HFFc6 (cell line): Measurements from ENCODE around the gene ZNF274. TPM values are rescaled to one million over a fixed set of nuclear protein-coding genes. Genes with fewer than 3 reads are reported as not detected.

ENCODE experiments used
- DNase-seq: peaks from one replicate; pipeline ENCODE4 v3.0.0-alpha.2; 2018
- H3K27ac Mint-ChIP-seq: 2 replicates; pipeline ENCODE4 v1.8.0; 2020; ENCODE audit warnings: mild to moderate bottlenecking, mixed read lengths
- H3K27me3 Mint-ChIP-seq: 2 replicates; pipeline ENCODE4 v1.8.0; 2021; ENCODE audit warnings: mild to moderate bottlenecking, moderate library complexity, mixed read lengths; ENCODE audit not compliant: insufficient read depth
- H3K36me3 Mint-ChIP-seq: 2 replicates; pipeline ENCODE4 v1.8.0; 2021; ENCODE audit warnings: low read depth, mixed read lengths
- H3K4me1 Mint-ChIP-seq: 2 replicates; pipeline ENCODE4 v1.8.0; 2020; ENCODE audit warnings: low read depth, mixed read lengths
- H3K4me3 Mint-ChIP-seq: 2 replicates; pipeline ENCODE4 v1.8.0; 2020; ENCODE audit warnings: mild to moderate bottlenecking, moderate library complexity, mixed read lengths
- H3K9me3 Mint-ChIP-seq: 2 replicates; pipeline ENCODE4 v1.8.0; 2020; ENCODE audit warnings: mild to moderate bottlenecking, mixed read lengths
- total RNA-seq, 6 experiments: library from RNA; stranded (reverse); fragmentation: NEBNext Ultra II Directional; extraction: Animal tissue kit (Norgen Biotek cat#: 25700); gene quantifications; 2 replicates in 1 of 6; 3 replicates in 5 of 6; pipeline ENCODE4 v1.2.3, GENCODE V29; 2021
- TF ChIP-seq, protein P1 (sequence below): fragments of 200-600 bp; sonication (generic); IDR thresholded peaks from 2 replicates; pipeline ENCODE4 v1.5.0; 2021; ENCODE audit warnings: antibody characterized with exemption, mild to moderate bottlenecking

The ZNF274 gene
- total RNA-seq, 6 experiments from 2014 or later: 15.6 to 18.4 (median 17.6) TPM

- Mint-ChIP-seq H3K27ac (no peak overlapping the region), H3K4me1 (no peaks in the 10 kb centered on the region), H3K36me3 (peaks cover 34% of the 10 kb centered on the region), H3K27me3 (no peaks in the 10 kb centered on the region), H3K4me3 (no peak overlapping the region), H3K9me3 (peaks cover 83% of the 10 kb centered on the region)
- TF ChIP-seq, protein P1, sequence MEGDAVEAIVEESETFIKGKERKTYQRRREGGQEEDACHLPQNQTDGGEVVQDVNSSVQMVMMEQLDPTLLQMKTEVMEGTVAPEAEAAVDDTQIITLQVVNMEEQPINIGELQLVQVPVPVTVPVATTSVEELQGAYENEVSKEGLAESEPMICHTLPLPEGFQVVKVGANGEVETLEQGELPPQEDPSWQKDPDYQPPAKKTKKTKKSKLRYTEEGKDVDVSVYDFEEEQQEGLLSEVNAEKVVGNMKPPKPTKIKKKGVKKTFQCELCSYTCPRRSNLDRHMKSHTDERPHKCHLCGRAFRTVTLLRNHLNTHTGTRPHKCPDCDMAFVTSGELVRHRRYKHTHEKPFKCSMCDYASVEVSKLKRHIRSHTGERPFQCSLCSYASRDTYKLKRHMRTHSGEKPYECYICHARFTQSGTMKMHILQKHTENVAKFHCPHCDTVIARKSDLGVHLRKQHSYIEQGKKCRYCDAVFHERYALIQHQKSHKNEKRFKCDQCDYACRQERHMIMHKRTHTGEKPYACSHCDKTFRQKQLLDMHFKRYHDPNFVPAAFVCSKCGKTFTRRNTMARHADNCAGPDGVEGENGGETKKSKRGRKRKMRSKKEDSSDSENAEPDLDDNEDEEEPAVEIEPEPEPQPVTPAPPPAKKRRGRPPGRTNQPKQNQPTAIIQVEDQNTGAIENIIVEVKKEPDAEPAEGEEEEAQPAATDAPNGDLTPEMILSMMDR: no peak
- no peak for DNase-seq
Measured at GRCh38 chr19:58166708-58167280, 16.1 kb upstream of the ZNF274 start.

DNA sequence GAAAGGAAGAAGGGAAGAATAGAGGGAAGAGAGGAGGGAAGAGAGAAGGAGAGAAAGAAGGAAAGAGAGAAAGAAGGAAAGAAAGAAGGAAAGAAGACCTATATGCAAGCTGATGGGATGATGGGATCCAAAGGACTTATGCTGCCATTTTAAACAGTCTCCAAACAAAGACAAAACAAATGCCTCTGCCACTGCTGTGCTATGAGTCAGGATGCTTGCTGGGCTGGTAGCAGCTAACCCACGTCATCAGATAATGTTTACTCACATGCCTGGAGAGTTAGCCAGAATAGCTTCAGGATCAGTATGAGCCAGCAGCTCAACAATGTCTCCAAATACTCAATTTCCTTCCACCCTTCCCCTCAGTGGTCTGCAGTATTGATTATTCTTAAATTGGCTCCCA, 12.0 kb upstream of the ZNF274 start:
- peaks cover 79% of the 10 kb centered on the region for H3K9me3 Mint-ChIP-seq
- peaks cover 4% of the 10 kb centered on the region for H3K27me3 Mint-ChIP-seq
- peak overlapping the region; percentile 49; the same call in 1 of the 2 replicates for H3K4me3 Mint-ChIP-seq
- H3K4me1 Mint-ChIP-seq: no peaks in the 10 kb centered on the region
- TF ChIP-seq, protein P1: no peak
- H3K27ac Mint-ChIP-seq: no peak overlapping the region; the same call in 1 of the 2 replicates
- H3K36me3 Mint-ChIP-seq: peaks cover 31% of the 10 kb centered on the region
- DNase-seq: peak; percentile 39

DNA sequence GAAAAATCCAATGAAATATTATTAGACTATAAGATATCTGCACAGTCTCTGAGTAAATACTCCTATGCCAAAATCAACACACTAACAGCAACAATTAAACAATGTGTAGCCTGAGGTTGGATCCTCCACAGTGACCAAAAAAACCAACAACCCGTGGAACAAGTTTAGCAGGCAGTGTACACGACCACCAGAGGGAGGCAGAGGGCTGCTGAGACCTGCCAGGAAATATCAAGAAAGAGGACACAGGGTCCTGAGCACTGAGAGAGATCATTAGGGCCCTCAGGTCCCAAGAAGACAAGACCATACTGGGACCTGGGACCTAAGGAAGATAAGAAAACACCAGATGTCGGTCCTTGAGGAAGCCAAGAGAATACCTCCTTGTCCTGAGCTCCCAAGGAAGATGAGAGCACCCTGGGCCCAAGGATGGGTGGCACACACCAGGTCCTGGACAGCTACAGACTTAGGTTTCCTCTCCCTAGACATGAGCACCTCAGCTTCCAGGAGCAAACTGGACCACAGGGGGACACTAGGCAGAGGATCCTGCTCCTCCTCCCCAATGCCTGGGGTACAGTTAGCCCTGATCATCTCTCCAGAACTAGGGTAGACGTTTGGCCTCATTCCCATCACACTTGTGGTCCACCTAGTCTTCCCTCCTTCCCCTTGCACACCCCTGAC, 822 bp upstream of the ZNF274 start:
- TF ChIP-seq, protein P1: peak; percentile 76
- H3K9me3 Mint-ChIP-seq: peaks cover 90% of the 10 kb centered on the region

DNA sequence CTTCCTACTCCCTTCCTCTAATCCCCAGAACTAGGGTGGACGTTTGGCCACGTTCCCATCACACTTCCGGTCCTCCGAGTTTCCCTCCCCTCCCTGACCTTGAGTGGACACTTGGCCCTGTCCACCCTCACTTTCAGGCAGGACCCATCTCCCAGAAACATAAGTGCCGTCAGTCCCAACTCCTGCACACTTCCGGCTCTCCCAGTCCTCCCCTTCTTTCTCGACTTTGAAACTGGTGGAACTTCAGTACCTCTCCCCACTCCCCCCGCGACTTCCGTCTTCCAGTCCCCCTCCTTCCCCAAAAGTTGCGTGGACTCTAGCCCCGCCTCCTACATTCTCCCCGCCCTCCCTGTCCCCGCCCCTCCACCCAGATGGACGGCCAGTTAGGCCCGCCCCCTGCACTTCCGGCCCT, 278 bp upstream of the ZNF274 start:
- Mint-ChIP-seq H3K36me3 (peaks cover 71% of the 10 kb centered on the region), H3K4me3 (peak overlapping the region; percentile 96), H3K27me3 (peaks cover 12% of the 10 kb centered on the region), H3K9me3 (peaks cover 90% of the 10 kb centered on the region), H3K4me1 (peaks cover 12% of the 10 kb centered on the region), H3K27ac (peak overlapping the region; percentile 99)
- no peak for DNase-seq
- TF ChIP-seq, protein P1: no peak

More for the DNA sequence above, 822 bp upstream of the ZNF274 start:
- peak; percentile 1 for DNase-seq
- Mint-ChIP-seq H3K4me3 (peak overlapping the region; percentile 96), H3K4me1 (peaks cover 12% of the 10 kb centered on the region), H3K27me3 (peaks cover 12% of the 10 kb centered on the region), H3K36me3 (peaks cover 71% of the 10 kb centered on the region), H3K27ac (peak overlapping the region; percentile 99)

- TF ChIP-seq, protein P1: no peak
- DNase-seq: no peak
- peak overlapping the region; percentile 96 for H3K4me3 Mint-ChIP-seq
- peaks cover 12% of the 10 kb centered on the region for H3K4me1 Mint-ChIP-seq
- peak overlapping the region; percentile 99 for H3K27ac Mint-ChIP-seq
- H3K27me3 Mint-ChIP-seq: peaks cover 12% of the 10 kb centered on the region
- H3K36me3 Mint-ChIP-seq: peaks cover 70% of the 10 kb centered on the region
- H3K9me3 Mint-ChIP-seq: peaks cover 87% of the 10 kb centered on the region
Measured at GRCh38 chr19:58183817-58184215, 955 bp downstream of the ZNF274 start.
